WTC11 (cell line): ENCODE results near the gene RAB40B. TPM values are rescaled to one million over a fixed set of nuclear protein-coding genes. Genes with fewer than 3 reads are reported as not detected.

ENCODE experiments used
- ATAC-seq: fragments of 200-7000 bp; cut with Tn5 transposase; 2 replicates; pipeline ENCODE4 v1.10.0; 2021; ENCODE audit warnings: mild to moderate bottlenecking, moderate library complexity
- CTCF ChIA-PET: fragments of 300-600 bp; sonication (Branson Sonifier 250); formaldehyde crosslinking; loops from one replicate; lab custom pipeline; 2021; ENCODE audit warnings: antibody characterized with exemption; lab: Charles Lee
- POLR2A ChIA-PET: fragments of 350-600 bp; sonication (Branson Sonifier 250); formaldehyde crosslinking; loops from one replicate; lab custom pipeline; 2021; ENCODE audit warnings: antibody characterized with exemption; lab: Charles Lee
- DNase-seq: peaks from one replicate; pipeline ENCODE4 v3.0.0; 2021; ENCODE audit warnings: low spot score
- H3K27ac Mint-ChIP-seq: 2 replicates; pipeline ENCODE4 v1.8.0; 2021; ENCODE audit warnings: mixed read lengths
- H3K27me3 Mint-ChIP-seq: 2 replicates; pipeline ENCODE4 v1.8.0; 2021; ENCODE audit warnings: low read depth, mild to moderate bottlenecking, moderate library complexity, mixed read lengths
- H3K36me3 Mint-ChIP-seq: 2 replicates; pipeline ENCODE4 v1.8.0; 2021; ENCODE audit warnings: mixed read lengths
- H3K4me1 Mint-ChIP-seq: 2 replicates; pipeline ENCODE4 v1.8.0; 2022; ENCODE audit warnings: mixed read lengths
- H3K4me3 Mint-ChIP-seq: 2 replicates; pipeline ENCODE4 v1.8.0; 2021; ENCODE audit warnings: mild to moderate bottlenecking, moderate library complexity, mixed read lengths
- H3K9me3 Mint-ChIP-seq: 2 replicates; pipeline ENCODE4 v1.8.0; 2021; ENCODE audit warnings: mixed read lengths
- ATF1 ChIP-seq: sonication (generic); formaldehyde crosslinking; IDR thresholded peaks from 2 replicates; pipeline ENCODE4 v1.8.1; 2023; ENCODE audit warnings: mild to moderate bottlenecking, moderate library complexity, missing genetic modification reagents
- ATF2 ChIP-seq: sonication (generic); formaldehyde crosslinking; IDR thresholded peaks from 2 replicates; pipeline ENCODE4 v1.8.1; 2022; ENCODE audit warnings: low read depth, missing genetic modification reagents, borderline replicate concordance
- CBFB ChIP-seq: sonication (generic); formaldehyde crosslinking; IDR thresholded peaks from 2 replicates; pipeline ENCODE4 v1.8.1; 2022; ENCODE audit warnings: mild to moderate bottlenecking, low read depth, missing genetic modification reagents
- CDX4 ChIP-seq: fragments of 250-450 bp; sonication (Bioruptor Pico); IDR thresholded peaks from 2 replicates; pipeline ENCODE4 v1.9.0; 2021; ENCODE audit warnings: moderate library complexity, mild to moderate bottlenecking, inconsistent platforms, borderline replicate concordance
- ELF4 ChIP-seq: sonication (generic); formaldehyde crosslinking; IDR thresholded peaks from 2 replicates; pipeline ENCODE4 v1.8.1; 2022; ENCODE audit warnings: low read depth, mild to moderate bottlenecking, moderate library complexity, missing genetic modification reagents
- ERG ChIP-seq: fragments of 250-450 bp; sonication (Bioruptor Pico); IDR thresholded peaks from 2 replicates; pipeline ENCODE4 v1.8.0; 2021; ENCODE audit warnings: mild to moderate bottlenecking
- FOXJ3 ChIP-seq: sonication (generic); formaldehyde crosslinking; IDR thresholded peaks from 2 replicates; pipeline ENCODE4 v1.9.0; 2021; ENCODE audit warnings: missing genetic modification reagents, mild to moderate bottlenecking, borderline replicate concordance
- GRHL2 ChIP-seq: fragments of 250-450 bp; sonication (Bioruptor Pico); IDR thresholded peaks from 2 replicates; pipeline ENCODE4 v1.8.0; 2022; ENCODE audit warnings: mild to moderate bottlenecking, moderate library complexity; ENCODE audit not compliant: insufficient replicate concordance, severe bottlenecking
- IRF1 ChIP-seq: sonication (generic); formaldehyde crosslinking; IDR thresholded peaks from 2 replicates; pipeline ENCODE4 v1.8.0; 2023; ENCODE audit warnings: missing genetic modification reagents
- MXD4 ChIP-seq: fragments of 250-450 bp; sonication (Bioruptor Pico); IDR thresholded peaks from 2 replicates; pipeline ENCODE4 v1.8.0; 2021; ENCODE audit warnings: mild to moderate bottlenecking, moderate library complexity, borderline replicate concordance
- NR3C1 ChIP-seq: sonication (generic); formaldehyde crosslinking; conservative IDR thresholded peaks from 2 replicates; pipeline ENCODE4 v1.8.1; 2023; ENCODE audit warnings: low read depth, mild to moderate bottlenecking, missing genetic modification reagents
- SMAD3 ChIP-seq: sonication (generic); formaldehyde crosslinking; IDR thresholded peaks from 2 replicates; pipeline ENCODE4 v1.8.0; 2022; ENCODE audit warnings: missing genetic modification reagents, mild to moderate bottlenecking, borderline replicate concordance
- ZBTB21 ChIP-seq: sonication (generic); formaldehyde crosslinking; IDR thresholded peaks from 2 replicates; pipeline ENCODE4 v1.8.1; 2023; ENCODE audit warnings: mild to moderate bottlenecking, missing genetic modification reagents, borderline replicate concordance
- ZNF317 ChIP-seq: sonication (generic); formaldehyde crosslinking; IDR thresholded peaks from 2 replicates; pipeline ENCODE4 v1.8.1; 2023; ENCODE audit warnings: low read depth, mild to moderate bottlenecking, moderate library complexity, missing genetic modification reagents, borderline replicate concordance
- ZNF532 ChIP-seq: fragments of 250-450 bp; sonication (Bioruptor Pico); IDR thresholded peaks from 2 replicates; pipeline ENCODE4 v1.9.0; 2021; ENCODE audit warnings: mild to moderate bottlenecking, borderline replicate concordance
- ZNF671 ChIP-seq: fragments of 250-450 bp; sonication (Bioruptor Pico); IDR thresholded peaks from 2 replicates; pipeline ENCODE4 v1.8.0; 2021; ENCODE audit warnings: mild to moderate bottlenecking
- ZSCAN18 ChIP-seq: fragments of 250-450 bp; sonication (Bioruptor Pico); IDR thresholded peaks from 2 replicates; pipeline ENCODE4 v2.1.2; 2022; ENCODE audit warnings: mild to moderate bottlenecking, moderate library complexity
- total RNA-seq: library from RNA; stranded (reverse); gene quantifications from 3 replicates; pipeline ENCODE4 v1.2.3, GENCODE V29; 2021

The RAB40B gene
- total RNA-seq, 1 experiment from 2014 or later: 3.1 TPM

- Mint-ChIP-seq H3K36me3 (peaks cover 31% of the 10 kb centered on the region), H3K4me1 (0 out of 2 replicates have a peak, but pooled peaks cover 4% of the 10 kb centered on the region), H3K4me3 (no peak overlapping the region), H3K9me3 (no peaks in the 10 kb centered on the region), H3K27ac (no peak overlapping the region; the same call in 1 of the 2 replicates), H3K27me3 (no peaks in the 10 kb centered on the region)
- no peak for ATAC-seq
- CTCF ChIA-PET: no interaction called here
- DNase-seq: no peak
- no peak for TF ChIP-seq ZSCAN18 (CRISPR knock-in tag)
- TF ChIP-seq ZNF317 (CRISPR knock-in tag): no peak
- TF ChIP-seq CDX4 (CRISPR knock-in tag): no peak
- no peak for TF ChIP-seq ERG
- TF ChIP-seq SMAD3 (CRISPR knock-in tag): no peak
- no peak for TF ChIP-seq MXD4 (CRISPR knock-in tag)
- no peak for TF ChIP-seq ELF4 (CRISPR knock-in tag)
- no peak for TF ChIP-seq GRHL2 (CRISPR knock-in tag)
- no peak for TF ChIP-seq ATF1
- no peak for TF ChIP-seq CBFB (CRISPR knock-in tag)
- TF ChIP-seq NR3C1 (CRISPR knock-in tag): no peak
- no peak for TF ChIP-seq ATF2
- TF ChIP-seq IRF1 (CRISPR knock-in tag): no peak
- POLR2A ChIA-PET: no interaction called here
Measured at GRCh38 chr17:82633343-82633742, 65.2 kb downstream of the RAB40B start.

GRCh38 chr17:82632451-82632850 lies 66.0 kb downstream of the RAB40B start:
- Mint-ChIP-seq H3K4me3 (no peak overlapping the region), H3K4me1 (0 out of 2 replicates have a peak, but pooled peaks cover 3% of the 10 kb centered on the region), H3K27me3 (no peaks in the 10 kb centered on the region), H3K27ac (no peak overlapping the region; the same call in 1 of the 2 replicates), H3K36me3 (peaks cover 37% of the 10 kb centered on the region)
- no peak for DNase-seq
- ChIA-PET CTCF (interaction anchor here (0.6 kb wide), 1 partner anchor 78 kb away, joined by 3 read pairs; no protein-coding TSS in a partner anchor), POLR2A (no interaction called here)
- no peak for ATAC-seq
- TF ChIP-seq ZNF532 (CRISPR knock-in tag) (no peak), CDX4 (CRISPR knock-in tag) (no peak), ZNF671 (CRISPR knock-in tag) (no peak), FOXJ3 (CRISPR knock-in tag) (no peak), ZBTB21 (CRISPR knock-in tag) (no peak)
- TF ChIP-seq, all 79 proteins: peak for 0
- no peaks in the 10 kb centered on the region for H3K9me3 Mint-ChIP-seq
